ENCODE results near the gene HASPIN. TPM values are rescaled to one million over a fixed set of nuclear protein-coding genes. Genes with fewer than 3 reads are reported as not detected.

The HASPIN gene
- total RNA-seq, result 7.8 and 12.9 TPM in 2 replicates

GRCh38 chr17:3723556-3724377 lies at the start of gene HASPIN:
HASPIN (plus strand) TSS chr17:3723903; CDS start chr17:3723936, 33 bp downstream.

GRCh38 chr17:3695723-3696411 lies 27.8 kb upstream of the HASPIN start, which contains the start of gene P2RX5:
P2RX5 (minus strand) TSS chr17:3696155; CDS start chr17:3696005, 150 bp downstream.

Other genes starting within 250 kb of the HASPIN start
- gene ASPA, start 247.9 kb upstream of the HASPIN start, total RNA-seq, result not detected in 2 replicates
- gene TRPV3, start 166.1 kb upstream of the HASPIN start, total RNA-seq, result not detected in 2 replicates
- gene TRPV1, start 114.5 kb upstream of the HASPIN start, total RNA-seq, result 0.65 and 1.1 TPM in 2 replicates
- gene SHPK, start 87.7 kb upstream of the HASPIN start, total RNA-seq, result 15.7 and 19.0 TPM in 2 replicates
- gene CTNS, start 87.1 kb upstream of the HASPIN start, total RNA-seq, result 20.1 and 21.6 TPM in 2 replicates
- 277 and 310 TPM in 2 replicates for gene TAX1BP3, start 55.3 kb upstream of the HASPIN start, total RNA-seq
- gene EMC6, start 55.1 kb upstream of the HASPIN start, total RNA-seq, result 24.9 and 32.3 TPM in 2 replicates
- gene P2RX5, start 27.7 kb upstream of the HASPIN start, total RNA-seq, result 0.33 and 0.38 TPM in 2 replicates
- 14.7 and 21.3 TPM in 2 replicates for gene ITGAE, start 77.3 kb downstream of the HASPIN start, total RNA-seq
- gene NCBP3, start 122.3 kb downstream of the HASPIN start, total RNA-seq, result 28.1 and 28.4 TPM in 2 replicates
- 3.1 and 3.3 TPM in 2 replicates for gene CAMKK1, start 169.2 kb downstream of the HASPIN start, total RNA-seq
- not detected in 2 replicates for gene P2RX1, start 192.6 kb downstream of the HASPIN start, total RNA-seq
- under 0.01 TPM in 1 of 2 replicates, not detected in the other for gene ATP2A3, start 240.5 kb downstream of the HASPIN start, total RNA-seq

Measured in vein endothelial cell (primary cell).